TTC549 (cell line): ENCODE results near the gene SHISA2.

Source experiments
- FAIRE-seq: peaks from 2 replicates; lab custom pipeline; 2012; peaks lifted over from hg19 to GRCh38; lab: Jason Lieb, UNC

SHISA2 gene

GRCh38 chr13:26047040-26047439 is 4.8 kb downstream of the SHISA2 start:
- FAIRE-seq: no peak

GRCh38 chr13:26046639-26047038 is 5.2 kb downstream of the SHISA2 start:
- FAIRE-seq: no peak

GRCh38 chr13:26045142-26045541 is 6.7 kb downstream of the SHISA2 start:
- no peak for FAIRE-seq

GRCh38 chr13:26042785-26043184 is 9.0 kb downstream of the SHISA2 start:
- FAIRE-seq: no peak

- FAIRE-seq: no peak
These were observed 10.4 kb downstream of the SHISA2 start for GRCh38 chr13:26041444-26041843.

- no peak for FAIRE-seq
These were observed 12.8 kb downstream of the SHISA2 start for GRCh38 chr13:26038931-26039475.

- FAIRE-seq: no peak
These were observed 14.5 kb downstream of the SHISA2 start for GRCh38 chr13:26037302-26037701.

- FAIRE-seq: no peak
These were observed 15.4 kb downstream of the SHISA2 start for GRCh38 chr13:26036383-26036782.

- no peak for FAIRE-seq
These were observed 17.8 kb downstream of the SHISA2 start for GRCh38 chr13:26034018-26034417.

- FAIRE-seq: no peak
These were observed 21.5 kb downstream of the SHISA2 start for GRCh38 chr13:26030331-26030730.

GRCh38 chr13:26029581-26030136 is 22.2 kb downstream of the SHISA2 start:
- no peak for FAIRE-seq

- no peak for FAIRE-seq
These were observed 25.6 kb downstream of the SHISA2 start for GRCh38 chr13:26026211-26026610.

- FAIRE-seq: no peak
These were observed 26.0 kb downstream of the SHISA2 start for GRCh38 chr13:26025771-26026170.

- FAIRE-seq: no peak
These were observed 26.6 kb downstream of the SHISA2 start for GRCh38 chr13:26025196-26025595.

- FAIRE-seq: no peak
These were observed 27.3 kb downstream of the SHISA2 start for GRCh38 chr13:26024558-26024957.

GRCh38 chr13:26022538-26023292 is 29.1 kb downstream of the SHISA2 start:
- FAIRE-seq: no peak

GRCh38 chr13:26021956-26022355 is 29.9 kb downstream of the SHISA2 start:
- FAIRE-seq: no peak

- FAIRE-seq: no peak
These were observed 30.3 kb downstream of the SHISA2 start for GRCh38 chr13:26021516-26021915.

GRCh38 chr13:26020891-26021290 is 30.9 kb downstream of the SHISA2 start:
- FAIRE-seq: no peak

- FAIRE-seq: no peak
These were observed 31.6 kb downstream of the SHISA2 start for GRCh38 chr13:26019881-26020870.

GRCh38 chr13:26019251-26019650 is 32.6 kb downstream of the SHISA2 start:
- FAIRE-seq: no peak

GRCh38 chr13:26017932-26018665 is 33.7 kb downstream of the SHISA2 start:
- FAIRE-seq: no peak
